GM13977 (cell line): ENCODE results near the gene ERC2.

Experiments
- DNase-seq: peaks from one replicate; pipeline ENCODE4 v3.0.0; 2012; ENCODE audit warnings: low spot score
- in situ Hi-C: fragments of 300-500 bp; cut with MboI; formaldehyde crosslinking; loops from one replicate; pipeline ENCODE4 v1.12.0; 2022; ENCODE audit warnings: low sequenced_read_pairs, low pct_unique_long_range_greater_than_20kb, mixed read lengths, inconsistent platforms; ENCODE audit not compliant: unreplicated experiment
- TF ChIP-seq, protein P1 (sequence below): IDR thresholded peaks from 2 replicates; pipeline ENCODE4 v1.5.1; 2012; ENCODE audit warnings: mild to moderate bottlenecking, control low read depth; ENCODE audit not compliant: insufficient read depth; ENCODE audit errors: extremely low read depth, missing control alignments

Gene ERC2

DNA sequence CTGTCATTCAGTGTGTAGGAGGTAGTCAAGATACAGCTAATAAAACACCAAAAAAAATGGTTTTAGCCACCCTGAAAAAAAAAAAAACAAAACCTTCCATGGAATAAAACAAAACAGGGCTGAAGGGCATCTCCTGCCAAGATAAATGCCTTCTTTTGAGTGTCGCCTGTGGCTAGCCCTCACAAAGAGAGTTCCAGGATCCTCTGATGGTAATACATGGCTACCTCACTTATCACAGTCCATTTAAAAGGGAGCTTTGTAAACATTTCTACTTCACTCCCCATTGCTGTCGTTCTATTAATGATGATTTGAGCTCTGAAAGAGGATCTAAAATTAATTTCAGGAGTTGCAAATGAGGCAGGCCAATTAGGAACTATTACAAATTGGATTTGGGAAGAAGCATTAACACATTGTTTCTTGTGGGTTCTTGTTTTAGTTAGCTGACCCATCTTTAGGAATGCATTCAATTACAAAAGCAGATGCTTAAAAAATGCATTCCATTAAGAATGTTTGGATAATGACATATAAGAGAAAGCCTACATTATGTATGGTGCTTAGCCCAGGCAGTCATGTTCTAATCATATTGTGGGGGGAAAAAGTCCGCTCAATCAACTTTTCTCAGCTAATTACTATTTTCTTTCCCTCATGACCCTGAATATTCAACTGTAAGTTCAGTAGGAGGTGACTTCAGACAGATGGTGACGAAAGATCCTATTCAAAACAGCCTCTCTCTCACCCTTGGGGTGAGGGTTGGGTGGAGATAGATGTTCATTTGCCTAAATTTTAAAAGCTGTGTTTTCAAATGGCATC, 726.0 kb downstream of the ERC2 start:
- in situ Hi-C loops: loop anchor here (10.0 kb wide), 1 partner anchor 257 kb away; the partner anchor contains the start of gene WNT5A
- DNase-seq: no peak
- TF ChIP-seq, protein P1, sequence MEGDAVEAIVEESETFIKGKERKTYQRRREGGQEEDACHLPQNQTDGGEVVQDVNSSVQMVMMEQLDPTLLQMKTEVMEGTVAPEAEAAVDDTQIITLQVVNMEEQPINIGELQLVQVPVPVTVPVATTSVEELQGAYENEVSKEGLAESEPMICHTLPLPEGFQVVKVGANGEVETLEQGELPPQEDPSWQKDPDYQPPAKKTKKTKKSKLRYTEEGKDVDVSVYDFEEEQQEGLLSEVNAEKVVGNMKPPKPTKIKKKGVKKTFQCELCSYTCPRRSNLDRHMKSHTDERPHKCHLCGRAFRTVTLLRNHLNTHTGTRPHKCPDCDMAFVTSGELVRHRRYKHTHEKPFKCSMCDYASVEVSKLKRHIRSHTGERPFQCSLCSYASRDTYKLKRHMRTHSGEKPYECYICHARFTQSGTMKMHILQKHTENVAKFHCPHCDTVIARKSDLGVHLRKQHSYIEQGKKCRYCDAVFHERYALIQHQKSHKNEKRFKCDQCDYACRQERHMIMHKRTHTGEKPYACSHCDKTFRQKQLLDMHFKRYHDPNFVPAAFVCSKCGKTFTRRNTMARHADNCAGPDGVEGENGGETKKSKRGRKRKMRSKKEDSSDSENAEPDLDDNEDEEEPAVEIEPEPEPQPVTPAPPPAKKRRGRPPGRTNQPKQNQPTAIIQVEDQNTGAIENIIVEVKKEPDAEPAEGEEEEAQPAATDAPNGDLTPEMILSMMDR: no peak

DNA sequence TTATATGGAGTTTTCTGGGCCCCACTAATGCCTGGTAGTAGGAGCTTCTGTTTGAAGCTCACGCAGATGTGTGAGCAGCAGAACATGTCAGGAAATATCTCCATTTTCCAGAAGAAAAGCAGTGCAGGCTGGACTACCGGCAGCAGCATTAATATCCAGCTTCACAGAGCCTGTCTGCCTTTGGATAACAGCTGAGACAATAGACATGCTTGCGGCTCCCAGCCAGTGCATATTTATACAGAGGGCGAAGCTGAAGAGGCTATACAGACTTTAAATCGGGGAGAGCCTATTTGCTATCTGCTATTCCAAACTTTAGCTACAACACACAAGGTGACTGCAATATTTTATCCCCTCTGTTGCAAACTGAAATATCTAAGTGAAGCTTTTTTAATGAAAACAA, 731.1 kb downstream of the ERC2 start:
- no peak for DNase-seq
- TF ChIP-seq, protein P1: no peak
- in situ Hi-C loops: no loop called here

DNA sequence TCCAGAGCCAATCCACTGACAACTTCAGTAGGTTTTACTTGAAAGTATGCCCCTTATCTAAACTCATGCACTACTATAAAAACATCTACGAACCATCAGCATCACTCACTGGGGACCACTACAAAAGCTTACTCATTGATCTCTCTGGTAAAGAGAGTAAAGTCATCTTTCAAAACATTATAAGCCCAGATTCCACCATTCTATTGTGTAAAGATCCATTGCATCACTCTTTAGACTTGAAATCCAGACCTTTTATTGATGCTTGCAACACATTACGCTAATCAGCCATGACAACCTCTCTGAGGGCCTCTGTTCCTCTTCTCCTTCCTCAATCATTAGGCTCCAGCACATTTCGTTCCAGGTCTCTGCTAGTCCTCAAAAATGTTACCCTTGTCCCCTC, 732.3 kb downstream of the ERC2 start:
- TF ChIP-seq, protein P1: no peak
- in situ Hi-C loops: no loop called here
- no peak for DNase-seq

DNA sequence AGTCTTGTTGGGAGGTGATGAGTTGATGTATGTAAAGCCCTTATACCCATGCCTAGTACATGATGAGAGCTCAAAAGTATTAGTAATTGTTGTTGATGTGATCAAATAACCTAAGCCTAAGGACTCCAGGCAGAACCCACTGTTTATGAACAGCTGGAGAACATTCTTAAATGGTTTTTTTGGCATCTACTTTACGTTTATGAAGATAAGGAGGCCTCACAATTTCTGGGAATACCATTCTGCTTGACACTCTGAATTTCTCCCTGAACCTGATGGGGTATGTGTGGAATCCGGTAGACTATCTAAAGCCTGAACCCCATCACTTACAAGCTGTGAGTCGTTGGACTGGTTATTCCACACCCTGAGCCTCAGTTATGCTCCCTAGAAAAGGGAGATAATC, 736.5 kb downstream of the ERC2 start:
- in situ Hi-C loops: no loop called here
- TF ChIP-seq, protein P1: no peak
- no peak for DNase-seq

DNA sequence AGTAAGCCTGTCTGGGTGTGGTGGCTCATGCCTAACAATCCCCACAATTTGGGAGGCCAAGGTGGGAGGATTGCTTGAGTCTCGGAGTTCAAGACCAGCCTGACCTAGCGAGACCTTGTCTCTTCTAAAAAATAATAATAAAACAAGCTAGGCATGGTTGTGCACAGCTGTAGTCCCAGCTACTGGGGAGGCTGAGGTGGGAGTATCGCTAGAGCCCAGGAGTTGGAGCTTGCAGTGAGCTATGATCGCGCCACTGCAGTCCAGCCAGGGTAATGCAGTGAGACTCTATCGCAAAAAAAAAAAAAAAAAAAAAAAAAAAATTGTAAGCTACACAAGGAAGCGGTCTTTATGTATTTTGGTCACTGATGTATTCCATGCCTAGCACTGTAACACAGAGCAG, 738.7 kb downstream of the ERC2 start:
- in situ Hi-C loops: loop anchor here (10.0 kb wide), 1 partner anchor 235 kb away; no protein-coding TSS in a partner anchor
- DNase-seq: no peak
- TF ChIP-seq, protein P1: no peak

DNA sequence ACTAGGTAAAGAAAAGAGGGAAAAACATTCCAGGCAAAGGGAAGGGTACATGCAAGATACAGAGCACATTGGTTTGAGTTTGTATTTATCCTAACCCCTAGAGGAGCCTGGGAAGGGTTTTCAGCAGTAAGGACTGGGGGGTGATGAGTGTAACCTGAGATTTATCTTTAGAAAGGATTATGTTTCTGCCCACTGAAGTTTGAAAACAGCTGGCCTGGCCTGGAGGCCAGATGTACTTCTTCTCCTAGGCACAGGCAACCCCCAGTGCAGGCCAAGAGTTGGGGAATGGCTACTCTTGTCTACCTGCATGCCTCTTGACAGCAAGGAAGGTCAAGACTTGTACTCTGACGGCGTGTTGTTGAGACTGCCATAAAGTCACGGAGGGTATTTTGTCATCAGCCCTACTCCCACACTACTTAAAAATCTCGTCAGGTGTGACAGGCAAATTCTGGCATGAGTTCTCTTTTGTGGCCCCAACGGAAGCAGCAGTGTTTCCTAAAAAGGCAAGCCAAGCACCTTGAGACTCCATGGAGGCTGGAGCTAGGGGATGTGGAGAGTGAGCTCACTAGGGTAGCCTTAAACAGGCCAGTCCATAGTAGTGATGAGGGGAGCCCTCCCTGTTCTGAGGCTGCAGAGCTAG, 739.7 kb downstream of the ERC2 start:
- in situ Hi-C loops: loop anchor here (10.0 kb wide), 1 partner anchor 234 kb away; no protein-coding TSS in a partner anchor
- TF ChIP-seq, protein P1: no peak
- no peak for DNase-seq
